NCI-H526 treated with DMSO at 0.1 percent for 48 hours (cell line): ENCODE measurements around the gene GLMN.
A peak's percentile ranks its signal among the peaks of the same experiment; 100 is the strongest.
"Not testable (repeated sequence)": the region's sequence is repeated elsewhere in the genome, so short reads cannot be mapped to it uniquely, and the experiment has no call there.

Source experiments
- DNase-seq: peaks from one replicate; lab custom pipeline; 2025; lab: John Stamatoyannopoulos, UW

Gene GLMN

GRCh38 chr1:92298213-92298572, 594 bp downstream of the GLMN start:
- DNase-seq = no peak

- DNase-seq = peak; percentile 59
Observed at GRCh38 chr1:92291372-92291999, 7.3 kb downstream of the GLMN start.

GRCh38 chr1:92281411-92281810, 17.4 kb downstream of the GLMN start:
- not testable (repeated sequence) for DNase-seq

GRCh38 chr1:92279781-92280180, 19.0 kb downstream of the GLMN start:
- not testable (repeated sequence) for DNase-seq

- DNase-seq = no peak
Observed at GRCh38 chr1:92277105-92277723, 21.6 kb downstream of the GLMN start.

- no peak for DNase-seq
Observed at GRCh38 chr1:92276082-92276481, 22.7 kb downstream of the GLMN start.

GRCh38 chr1:92274939-92275338, 23.8 kb downstream of the GLMN start:
- no peak for DNase-seq

- no peak for DNase-seq
Observed at GRCh38 chr1:92273039-92273438, 25.7 kb downstream of the GLMN start.

GRCh38 chr1:92262516-92262915, 36.3 kb downstream of the GLMN start:
- no peak for DNase-seq

GRCh38 chr1:92259350-92259749, 39.4 kb downstream of the GLMN start:
- no peak for DNase-seq

- DNase-seq = not testable (repeated sequence)
Observed at GRCh38 chr1:92254714-92255113, 44.1 kb downstream of the GLMN start.

GRCh38 chr1:92244376-92244775, 54.4 kb downstream of the GLMN start:
- no peak for DNase-seq

- no peak for DNase-seq
Observed at GRCh38 chr1:92240034-92240433, 58.8 kb downstream of the GLMN start.

GRCh38 chr1:92230736-92231135, 68.1 kb downstream of the GLMN start:
- DNase-seq = no peak

GRCh38 chr1:92228401-92228800, 70.4 kb downstream of the GLMN start:
- DNase-seq = no peak

GRCh38 chr1:92219028-92219427, 79.8 kb downstream of the GLMN start:
- no peak for DNase-seq

- DNase-seq = no peak
Observed at GRCh38 chr1:92218559-92218958, 80.2 kb downstream of the GLMN start.

- no peak for DNase-seq
Observed at GRCh38 chr1:92217721-92218120, 81.1 kb downstream of the GLMN start, which contains the start of gene C1orf146. Gene C1orf146 (plus strand): TSS chr1:92217915. CDS start chr1:92231421, 13,506 bp downstream.

GRCh38 chr1:92211166-92211565, 87.6 kb downstream of the GLMN start:
- DNase-seq = no peak

GRCh38 chr1:92210701-92211100, 88.1 kb downstream of the GLMN start:
- DNase-seq = no peak

GRCh38 chr1:92203105-92203504, 95.7 kb downstream of the GLMN start:
- DNase-seq = no peak

- no peak for DNase-seq
Observed at GRCh38 chr1:92201973-92202372, 96.8 kb downstream of the GLMN start.
